ENCODE data around the gene NR2C2AP. TPM values are rescaled to one million over a fixed set of nuclear protein-coding genes. Genes with fewer than 3 reads are reported as not detected.

NR2C2AP gene
- polyA plus RNA-seq, 1 experiment, result 3.8 TPM

DNA sequence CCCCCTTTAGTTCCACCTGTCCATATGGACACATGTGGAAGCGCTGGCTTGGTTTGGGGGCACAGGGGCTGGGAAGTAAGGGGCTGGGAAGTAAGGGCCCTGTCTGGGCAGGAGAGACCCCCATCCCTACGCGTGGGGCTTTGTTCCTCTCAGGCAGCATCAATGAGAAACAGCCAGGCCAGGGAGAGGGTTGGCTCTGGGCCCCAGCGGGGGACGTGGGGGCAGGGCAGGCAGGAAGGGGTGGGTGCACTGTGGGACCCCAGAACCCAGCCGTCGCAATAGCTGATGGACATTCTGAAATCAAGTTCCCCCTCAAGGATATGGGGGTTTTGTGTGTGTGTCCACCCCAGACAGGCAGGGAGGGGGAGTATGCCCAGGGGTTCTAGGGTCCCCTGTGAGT is 9.7 kb upstream of the NR2C2AP start:
- Histone ChIP-seq H3K27me3 (ENCODE audit: control insufficient read depth, insufficient read depth, low read length) (peaks cover 27% of the 10 kb centered on the region), H3K4me3 (ENCODE audit: low read depth, low read length) (no peak overlapping the region), H3K9me3 (ENCODE audit: control insufficient read depth, insufficient read depth, low read length) (no peaks in the 10 kb centered on the region), H3K27ac (ENCODE audit: low read depth, low read length) (no peak overlapping the region)
- CTCF ChIA-PET, result no interaction called here
- POLR2A ChIA-PET, result no interaction called here
- TF ChIP-seq, protein P1, sequence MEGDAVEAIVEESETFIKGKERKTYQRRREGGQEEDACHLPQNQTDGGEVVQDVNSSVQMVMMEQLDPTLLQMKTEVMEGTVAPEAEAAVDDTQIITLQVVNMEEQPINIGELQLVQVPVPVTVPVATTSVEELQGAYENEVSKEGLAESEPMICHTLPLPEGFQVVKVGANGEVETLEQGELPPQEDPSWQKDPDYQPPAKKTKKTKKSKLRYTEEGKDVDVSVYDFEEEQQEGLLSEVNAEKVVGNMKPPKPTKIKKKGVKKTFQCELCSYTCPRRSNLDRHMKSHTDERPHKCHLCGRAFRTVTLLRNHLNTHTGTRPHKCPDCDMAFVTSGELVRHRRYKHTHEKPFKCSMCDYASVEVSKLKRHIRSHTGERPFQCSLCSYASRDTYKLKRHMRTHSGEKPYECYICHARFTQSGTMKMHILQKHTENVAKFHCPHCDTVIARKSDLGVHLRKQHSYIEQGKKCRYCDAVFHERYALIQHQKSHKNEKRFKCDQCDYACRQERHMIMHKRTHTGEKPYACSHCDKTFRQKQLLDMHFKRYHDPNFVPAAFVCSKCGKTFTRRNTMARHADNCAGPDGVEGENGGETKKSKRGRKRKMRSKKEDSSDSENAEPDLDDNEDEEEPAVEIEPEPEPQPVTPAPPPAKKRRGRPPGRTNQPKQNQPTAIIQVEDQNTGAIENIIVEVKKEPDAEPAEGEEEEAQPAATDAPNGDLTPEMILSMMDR (IDR thresholded peaks at IDR 0.05; ENCODE audit: low read depth, low read length), result no peak
- DNase-seq (ENCODE audit: low read depth, low spot score), result no peak

DNA sequence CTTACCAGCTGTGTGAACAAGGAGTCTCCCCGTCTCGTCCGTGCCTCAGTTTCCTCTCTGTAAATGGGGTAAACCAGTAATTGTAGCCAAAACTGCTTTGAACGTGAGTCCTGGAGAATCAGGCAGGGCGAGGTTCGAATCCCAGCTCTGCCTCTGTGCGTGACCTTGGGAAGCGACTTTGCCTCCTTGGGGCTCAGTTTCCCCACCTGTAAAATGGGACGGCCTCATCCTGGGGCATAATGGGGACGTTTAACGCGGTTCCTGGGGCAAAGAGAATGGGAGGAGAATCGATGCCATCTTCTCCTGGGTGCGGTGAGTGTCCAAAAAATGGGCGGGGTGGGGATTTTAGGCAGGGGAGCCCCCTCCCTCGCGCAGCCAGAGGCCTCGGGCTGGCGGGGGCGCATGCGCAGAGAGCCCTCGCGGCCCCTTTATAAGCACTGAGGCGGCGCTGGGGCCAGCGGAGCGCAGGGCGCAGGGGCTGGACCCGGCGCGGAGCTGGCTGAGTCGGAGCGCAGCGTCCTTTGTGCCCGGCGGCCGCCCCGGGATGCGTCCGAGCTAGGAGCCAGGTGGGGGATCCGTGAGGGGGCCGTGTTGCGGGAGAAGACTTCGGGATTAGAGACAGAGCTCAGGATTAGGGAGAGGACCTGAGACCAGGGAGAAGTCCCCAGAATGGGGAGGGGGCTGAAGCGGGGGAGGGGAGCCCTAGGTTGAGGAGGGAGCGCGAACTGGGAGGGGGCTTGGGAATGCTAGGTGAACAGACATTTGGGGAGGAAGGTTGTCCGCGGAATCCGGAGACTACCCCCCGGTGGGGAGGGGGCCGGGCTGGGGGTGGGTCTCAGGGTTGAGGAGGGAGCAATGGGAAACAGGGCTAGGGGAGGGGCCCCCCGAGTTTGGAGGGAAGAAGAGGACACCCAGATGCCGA is 8.5 kb upstream of the NR2C2AP start, which contains the start of gene NCAN:
Gene NCAN, plus strand, starts transcription at position 460 of the 922 bp plus-strand sequence. CDS start 4,996 bp downstream, outside the sequence.
- H3K4me3 ChIP-seq (ENCODE audit: low read depth, low read length), result no peak within 1 kb of the TSS
- ChIA-PET POLR2A (no interaction called here), CTCF (no interaction called here)
- no peak within 1 kb of the TSS for H3K27ac ChIP-seq (ENCODE audit: low read depth, low read length)
- TF ChIP-seq, protein P1 (IDR thresholded peaks at IDR 0.05; ENCODE audit: low read depth, low read length), result no peak
- H3K9me3 ChIP-seq (ENCODE audit: control insufficient read depth, insufficient read depth, low read length), result no peaks in the 10 kb centered on the region
- peaks cover 27% of the 10 kb centered on the region for H3K27me3 ChIP-seq (ENCODE audit: control insufficient read depth, insufficient read depth, low read length)
- DNase-seq (ENCODE audit: low read depth, low spot score), result no peak

DNA sequence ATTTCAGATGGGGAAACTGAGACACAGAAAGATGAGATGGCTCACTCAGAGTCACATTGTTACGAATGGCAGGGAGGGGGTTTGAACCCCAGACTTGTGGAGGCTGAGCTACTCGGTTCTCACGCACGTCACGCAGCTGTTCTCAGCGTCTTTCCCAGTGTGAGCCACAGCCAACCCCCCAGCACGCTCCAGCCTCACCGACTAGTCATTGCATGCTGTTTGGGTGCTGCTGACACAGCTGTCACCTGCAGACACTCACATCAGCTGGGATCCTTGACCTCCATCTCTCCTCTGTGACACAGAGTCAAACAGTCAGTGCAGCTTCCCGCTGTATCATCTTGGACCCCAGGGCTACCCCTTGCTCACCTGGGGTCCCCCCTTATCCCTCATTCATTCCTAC is 6.2 kb upstream of the NR2C2AP start:
- H3K27ac ChIP-seq (ENCODE audit: low read depth, low read length), result no peak overlapping the region
- no peaks in the 10 kb centered on the region for H3K9me3 ChIP-seq (ENCODE audit: control insufficient read depth, insufficient read depth, low read length)
- TF ChIP-seq, protein P1 (IDR thresholded peaks at IDR 0.05; ENCODE audit: low read depth, low read length), result no peak
- ChIA-PET CTCF (no interaction called here), POLR2A (no interaction called here)
- H3K27me3 ChIP-seq (ENCODE audit: control insufficient read depth, insufficient read depth, low read length), result peaks cover 23% of the 10 kb centered on the region
- H3K4me3 ChIP-seq (ENCODE audit: low read depth, low read length), result no peak overlapping the region
- DNase-seq (ENCODE audit: low read depth, low spot score), result no peak

DNA sequence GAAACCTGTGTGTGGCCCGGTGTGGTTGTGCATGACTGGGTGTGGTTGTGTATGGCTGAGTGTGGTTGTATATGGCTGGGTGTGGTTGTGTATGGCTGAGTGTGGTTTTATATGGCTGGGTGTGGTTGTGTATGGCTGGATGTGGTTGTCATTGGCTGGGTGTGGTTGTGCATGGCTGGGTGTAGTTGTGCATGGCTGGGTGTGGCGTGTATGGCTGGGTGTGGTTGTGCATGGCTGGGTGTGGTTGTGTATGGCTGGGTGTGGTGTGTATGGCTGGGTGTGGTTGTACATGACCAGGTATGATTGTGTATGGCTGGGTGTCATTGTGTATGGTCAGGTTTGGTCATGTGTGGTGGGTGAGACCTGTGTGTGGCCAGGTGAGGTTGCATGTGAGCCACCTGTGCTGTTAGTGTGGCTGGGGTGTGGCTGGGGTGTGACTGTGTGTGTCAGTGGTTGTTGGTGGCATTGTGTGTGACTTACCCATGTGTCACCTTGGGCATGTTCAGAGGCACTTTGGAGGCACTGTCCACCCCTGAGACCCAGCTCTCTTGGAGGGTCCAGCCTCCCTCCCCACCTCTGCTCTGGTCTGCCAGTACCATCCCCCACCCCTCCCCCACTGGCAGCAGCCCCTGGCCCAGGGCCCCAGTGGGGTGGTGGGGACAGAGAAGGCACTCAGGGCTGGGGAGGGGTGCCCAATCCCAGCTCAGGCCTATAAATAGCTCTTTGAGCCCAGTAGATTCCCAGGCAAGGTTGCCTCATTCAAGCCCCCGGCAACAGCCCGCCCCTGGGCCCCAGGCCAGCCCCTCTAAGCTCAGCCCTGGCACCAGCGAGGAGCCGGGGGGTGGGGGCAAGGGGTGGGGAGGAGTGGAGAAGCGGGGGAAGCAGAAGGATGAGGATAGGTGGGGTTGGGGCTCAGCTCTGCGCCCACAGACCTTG is 4.7 kb upstream of the NR2C2AP start:
- TF ChIP-seq, protein P1 (IDR thresholded peaks at IDR 0.05; ENCODE audit: low read depth, low read length), result no peak
- no peak for DNase-seq (ENCODE audit: low read depth, low spot score)
- Histone ChIP-seq H3K27me3 (ENCODE audit: control insufficient read depth, insufficient read depth, low read length) (peaks cover 14% of the 10 kb centered on the region), H3K27ac (ENCODE audit: low read depth, low read length) (no peak overlapping the region), H3K4me3 (ENCODE audit: low read depth, low read length) (no peak overlapping the region), H3K9me3 (ENCODE audit: control insufficient read depth, insufficient read depth, low read length) (no peaks in the 10 kb centered on the region; the same call in 1 of the 2 replicates)
- ChIA-PET CTCF (no interaction called here), POLR2A (no interaction called here)

Measured in AG04450 (cell line).